Skin of body (tissue), 2 donors: ENCODE measurements around the gene FERMT1. TPM values are rescaled to one million over a fixed set of nuclear protein-coding genes. Genes with fewer than 3 reads are reported as not detected.
"Not testable (repeated sequence)": the region's sequence is repeated elsewhere in the genome, so short reads cannot be mapped to it uniquely, and the experiment has no call there.

Experiments used
- DNase-seq: peaks from one replicate; lab custom pipeline; 2025; lab: John Stamatoyannopoulos, UW
- total RNA-seq: library from RNA; depleted of rRNA; stranded (reverse); fragments of >200 nt; gene quantifications from one replicate; pipeline ENCODE4 v1.2.3, GENCODE V29; 2014

The FERMT1 gene
- total RNA-seq, 1 donor from 2014 or later: 8.2 TPM

- no peak for DNase-seq
These were observed 7.5 kb downstream of the FERMT1 start for GRCh38 chr20:6115221-6115895.

GRCh38 chr20:6114696-6115095 is 8.1 kb downstream of the FERMT1 start:
- DNase-seq: no peak

GRCh38 chr20:6113951-6114350 is 8.9 kb downstream of the FERMT1 start:
- no peak for DNase-seq

GRCh38 chr20:6112965-6113364 is 9.9 kb downstream of the FERMT1 start:
- not testable (repeated sequence) for DNase-seq

GRCh38 chr20:6108330-6108729 is 14.5 kb downstream of the FERMT1 start:
- DNase-seq: no peak

- no peak for DNase-seq
These were observed 18.2 kb downstream of the FERMT1 start for GRCh38 chr20:6104493-6105188.

- DNase-seq: no peak
These were observed 19.5 kb downstream of the FERMT1 start for GRCh38 chr20:6103301-6103700.

- DNase-seq: no peak
These were observed 21.5 kb downstream of the FERMT1 start for GRCh38 chr20:6101346-6101745.

- DNase-seq: no peak
These were observed 22.6 kb downstream of the FERMT1 start for GRCh38 chr20:6100246-6100645.

- no peak for DNase-seq
These were observed 23.0 kb downstream of the FERMT1 start for GRCh38 chr20:6099819-6100218.

- DNase-seq: no peak
These were observed 27.4 kb downstream of the FERMT1 start for GRCh38 chr20:6095409-6095808.

- DNase-seq: no peak
These were observed 28.3 kb downstream of the FERMT1 start for GRCh38 chr20:6094565-6094964.

- DNase-seq: no peak
These were observed 28.8 kb downstream of the FERMT1 start for GRCh38 chr20:6094063-6094462.

GRCh38 chr20:6091661-6092060 is 31.2 kb downstream of the FERMT1 start:
- no peak for DNase-seq

GRCh38 chr20:6086868-6087267 is 36.0 kb downstream of the FERMT1 start:
- no peak for DNase-seq

- DNase-seq: no peak
These were observed 38.9 kb downstream of the FERMT1 start for GRCh38 chr20:6083926-6084325.

- no peak for DNase-seq
These were observed 41.6 kb downstream of the FERMT1 start for GRCh38 chr20:6081236-6081635.

GRCh38 chr20:6079016-6079415 is 43.8 kb downstream of the FERMT1 start:
- no peak for DNase-seq

- peak; percentile 3 for DNase-seq
These were observed 47.2 kb downstream of the FERMT1 start for GRCh38 chr20:6075428-6076219.

- DNase-seq: no peak
These were observed 48.0 kb downstream of the FERMT1 start for GRCh38 chr20:6074784-6075183.

- DNase-seq: no peak
These were observed 48.7 kb downstream of the FERMT1 start for GRCh38 chr20:6074145-6074561.
